DOHH2 (cell line): Measurements from ENCODE around the gene ECEL1.

Source experiments
- H3F3A ChIP-seq: fragments of 200-600 bp; sonication (generic), shearing (Covaris generic); 2 replicates; pipeline ENCODE4 v1.6.0; 2016; ENCODE audit warnings: antibody characterized with exemption, mild to moderate bottlenecking; ENCODE audit not compliant: control insufficient read depth, insufficient read depth
- H3K27ac ChIP-seq: fragments of 200-600 bp; sonication (generic); 2 replicates; pipeline ENCODE4 v1.5.1; 2014; ENCODE audit warnings: low read depth, mild to moderate bottlenecking, low read length, moderate library complexity
- H3K27me3 ChIP-seq: fragments of 200-600 bp; sonication (generic); 2 replicates; pipeline ENCODE4 v1.6.1; 2014; ENCODE audit warnings: mild to moderate bottlenecking, low read length, mixed read lengths; ENCODE audit not compliant: control insufficient read depth
- H3K36me3 ChIP-seq: fragments of 200-600 bp; sonication (generic); 2 replicates; pipeline ENCODE4 v1.6.1; 2014; ENCODE audit warnings: mild to moderate bottlenecking, low read length, moderate library complexity, mixed read lengths; ENCODE audit not compliant: control insufficient read depth
- H3K4me1 ChIP-seq: fragments of 200-600 bp; sonication (generic); 2 replicates; pipeline ENCODE4 v1.6.1; 2014; ENCODE audit warnings: mild to moderate bottlenecking, low read length, mixed read lengths; ENCODE audit not compliant: control insufficient read depth
- H3K4me2 ChIP-seq: fragments of 200-600 bp; sonication (generic); 2 replicates; pipeline ENCODE4 v1.6.0; 2014; ENCODE audit warnings: mild to moderate bottlenecking, low read length, moderate library complexity
- H3K4me3 ChIP-seq: fragments of 200-600 bp; sonication (generic); 2 replicates; pipeline ENCODE4 v1.5.1; 2014; ENCODE audit warnings: mild to moderate bottlenecking, low read length, mixed read lengths
- H3K79me2 ChIP-seq: fragments of 200-600 bp; sonication (generic); 2 replicates; pipeline ENCODE4 v1.6.1; 2014; ENCODE audit warnings: mild to moderate bottlenecking, low read length, mixed read lengths; ENCODE audit not compliant: control insufficient read depth
- H3K9me2 ChIP-seq: fragments of 200-600 bp; sonication (generic); replicated peaks from 2 replicates; pipeline ENCODE4 v1.6.1; 2014; ENCODE audit warnings: mild to moderate bottlenecking, low read length, mixed read lengths; ENCODE audit not compliant: control insufficient read depth
- H3K9me3 ChIP-seq: fragments of 200-600 bp; sonication (generic); 2 replicates; pipeline ENCODE4 v1.6.1; 2014; ENCODE audit warnings: antibody characterized with exemption, low read length, mixed read lengths; ENCODE audit not compliant: control insufficient read depth, insufficient read depth
- H4K20me1 ChIP-seq: fragments of 200-600 bp; sonication (generic); 2 replicates; pipeline ENCODE4 v1.6.0; 2014; ENCODE audit warnings: low read depth, mild to moderate bottlenecking, antibody characterized with exemption, low read length, moderate library complexity; ENCODE audit not compliant: control insufficient read depth, insufficient read depth
- EZH2phosphoT487 ChIP-seq: fragments of 200-600 bp; sonication (generic); IDR thresholded peaks from 2 replicates; pipeline ENCODE4 v1.6.1; 2017; ENCODE audit warnings: borderline replicate concordance, mild to moderate bottlenecking, antibody characterized with exemption, low read length, moderate library complexity, mixed read lengths
- TF ChIP-seq, protein P1 (sequence below): fragments of 200-600 bp; sonication (generic); IDR thresholded peaks from one replicate; pipeline ENCODE4 v1.5.1; 2014; ENCODE audit warnings: antibody characterized with exemption, mild to moderate bottlenecking, low read depth, low read length; ENCODE audit not compliant: poor library complexity, severe bottlenecking

Gene ECEL1

DNA sequence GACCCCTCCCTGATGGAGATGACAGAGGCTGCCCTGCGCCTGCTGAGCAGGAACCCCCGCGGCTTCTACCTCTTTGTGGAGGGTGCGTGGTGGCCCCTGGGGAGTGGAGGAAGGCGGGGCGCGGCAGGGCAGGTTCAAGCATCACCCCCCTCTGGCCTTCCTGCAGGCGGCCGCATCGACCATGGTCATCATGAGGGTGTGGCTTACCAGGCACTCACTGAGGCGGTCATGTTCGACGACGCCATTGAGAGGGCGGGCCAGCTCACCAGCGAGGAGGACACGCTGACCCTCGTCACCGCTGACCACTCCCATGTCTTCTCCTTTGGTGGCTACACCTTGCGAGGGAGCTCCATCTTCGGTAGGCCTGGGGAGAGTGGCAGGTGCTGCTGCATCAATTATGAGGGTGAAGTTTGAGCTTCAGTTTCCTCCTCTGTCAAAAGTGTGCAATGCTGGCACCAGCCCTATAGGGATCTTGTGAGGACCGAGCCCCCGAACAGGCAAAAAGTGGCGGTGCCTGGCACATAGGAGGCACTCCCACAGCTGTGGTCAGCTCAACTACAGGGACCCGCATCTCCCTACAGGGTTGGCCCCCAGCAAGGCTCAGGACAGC, 29.5 kb downstream of the ECEL1 start:
- Histone ChIP-seq H3F3A (peaks cover 6% of the 10 kb centered on the region), H3K79me2 (no peaks in the 10 kb centered on the region)

DNA sequence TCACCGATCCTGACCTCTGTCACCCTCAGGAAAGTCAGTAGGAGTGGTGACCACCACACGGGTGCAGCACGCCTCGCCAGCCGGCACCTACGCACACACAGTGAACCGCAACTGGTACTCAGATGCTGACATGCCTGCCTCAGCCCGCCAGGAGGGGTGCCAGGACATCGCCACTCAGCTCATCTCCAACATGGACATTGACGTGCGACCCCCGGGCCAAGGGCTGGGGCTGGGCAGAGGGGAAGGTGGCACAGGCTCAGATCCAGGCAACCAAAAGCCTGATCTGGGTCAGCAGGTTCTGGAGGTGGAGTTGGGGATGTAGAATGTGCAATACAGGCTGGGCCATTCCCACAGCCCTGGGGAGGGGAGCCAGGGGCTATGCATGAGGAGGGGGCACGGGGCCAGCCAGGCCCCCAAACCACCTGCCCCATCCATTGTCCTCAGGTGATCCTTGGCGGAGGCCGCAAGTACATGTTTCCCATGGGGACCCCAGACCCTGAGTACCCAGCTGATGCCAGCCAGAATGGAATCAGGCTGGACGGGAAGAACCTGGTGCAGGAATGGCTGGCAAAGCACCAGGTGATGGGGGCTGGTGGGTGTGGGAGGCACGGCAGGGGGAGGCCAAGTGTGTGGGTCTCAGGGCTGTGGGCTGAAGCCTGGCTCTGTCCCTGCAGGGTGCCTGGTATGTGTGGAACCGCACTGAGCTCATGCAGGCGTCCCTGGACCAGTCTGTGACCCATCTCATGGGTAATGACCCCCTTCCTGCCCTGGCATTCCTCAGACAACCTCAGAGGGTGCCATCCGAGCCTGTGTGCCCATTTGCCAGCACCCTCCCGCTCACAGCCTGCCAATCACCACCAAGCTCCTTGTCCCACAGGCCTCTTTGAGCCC, 30.3 kb downstream of the ECEL1 start:
- no peaks in the 10 kb centered on the region for H3K27me3 ChIP-seq
- no peak overlapping the region for H3K4me2 ChIP-seq
- H3K4me1 ChIP-seq: peaks cover 15% of the 10 kb centered on the region
- no peak overlapping the region for H3K27ac ChIP-seq
- no peak overlapping the region for H3K4me3 ChIP-seq
- H3K79me2 ChIP-seq: no peaks in the 10 kb centered on the region
- TF ChIP-seq, protein P1, sequence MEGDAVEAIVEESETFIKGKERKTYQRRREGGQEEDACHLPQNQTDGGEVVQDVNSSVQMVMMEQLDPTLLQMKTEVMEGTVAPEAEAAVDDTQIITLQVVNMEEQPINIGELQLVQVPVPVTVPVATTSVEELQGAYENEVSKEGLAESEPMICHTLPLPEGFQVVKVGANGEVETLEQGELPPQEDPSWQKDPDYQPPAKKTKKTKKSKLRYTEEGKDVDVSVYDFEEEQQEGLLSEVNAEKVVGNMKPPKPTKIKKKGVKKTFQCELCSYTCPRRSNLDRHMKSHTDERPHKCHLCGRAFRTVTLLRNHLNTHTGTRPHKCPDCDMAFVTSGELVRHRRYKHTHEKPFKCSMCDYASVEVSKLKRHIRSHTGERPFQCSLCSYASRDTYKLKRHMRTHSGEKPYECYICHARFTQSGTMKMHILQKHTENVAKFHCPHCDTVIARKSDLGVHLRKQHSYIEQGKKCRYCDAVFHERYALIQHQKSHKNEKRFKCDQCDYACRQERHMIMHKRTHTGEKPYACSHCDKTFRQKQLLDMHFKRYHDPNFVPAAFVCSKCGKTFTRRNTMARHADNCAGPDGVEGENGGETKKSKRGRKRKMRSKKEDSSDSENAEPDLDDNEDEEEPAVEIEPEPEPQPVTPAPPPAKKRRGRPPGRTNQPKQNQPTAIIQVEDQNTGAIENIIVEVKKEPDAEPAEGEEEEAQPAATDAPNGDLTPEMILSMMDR: no peak
- TF ChIP-seq EZH2phosphoT487: no peak
- peaks cover 6% of the 10 kb centered on the region for H3F3A ChIP-seq
- no peaks in the 10 kb centered on the region for H3K36me3 ChIP-seq
- no peaks in the 10 kb centered on the region for H3K9me2 ChIP-seq
- no peaks in the 10 kb centered on the region for H3K9me3 ChIP-seq
- H4K20me1 ChIP-seq: no peaks in the 10 kb centered on the region

More for the DNA sequence above, 29.5 kb downstream of the ECEL1 start:
- H3K27ac ChIP-seq: no peak overlapping the region
- H3K4me3 ChIP-seq: no peak overlapping the region
- H3K9me2 ChIP-seq: no peaks in the 10 kb centered on the region
- no peaks in the 10 kb centered on the region for H3K9me3 ChIP-seq
- no peak overlapping the region for H3K4me2 ChIP-seq
- H3K27me3 ChIP-seq: no peaks in the 10 kb centered on the region
- no peaks in the 10 kb centered on the region for H3K36me3 ChIP-seq
- peaks cover 23% of the 10 kb centered on the region for H3K4me1 ChIP-seq
- H4K20me1 ChIP-seq: no peaks in the 10 kb centered on the region
- no peak for TF ChIP-seq EZH2phosphoT487
- TF ChIP-seq, protein P1: no peak

DNA sequence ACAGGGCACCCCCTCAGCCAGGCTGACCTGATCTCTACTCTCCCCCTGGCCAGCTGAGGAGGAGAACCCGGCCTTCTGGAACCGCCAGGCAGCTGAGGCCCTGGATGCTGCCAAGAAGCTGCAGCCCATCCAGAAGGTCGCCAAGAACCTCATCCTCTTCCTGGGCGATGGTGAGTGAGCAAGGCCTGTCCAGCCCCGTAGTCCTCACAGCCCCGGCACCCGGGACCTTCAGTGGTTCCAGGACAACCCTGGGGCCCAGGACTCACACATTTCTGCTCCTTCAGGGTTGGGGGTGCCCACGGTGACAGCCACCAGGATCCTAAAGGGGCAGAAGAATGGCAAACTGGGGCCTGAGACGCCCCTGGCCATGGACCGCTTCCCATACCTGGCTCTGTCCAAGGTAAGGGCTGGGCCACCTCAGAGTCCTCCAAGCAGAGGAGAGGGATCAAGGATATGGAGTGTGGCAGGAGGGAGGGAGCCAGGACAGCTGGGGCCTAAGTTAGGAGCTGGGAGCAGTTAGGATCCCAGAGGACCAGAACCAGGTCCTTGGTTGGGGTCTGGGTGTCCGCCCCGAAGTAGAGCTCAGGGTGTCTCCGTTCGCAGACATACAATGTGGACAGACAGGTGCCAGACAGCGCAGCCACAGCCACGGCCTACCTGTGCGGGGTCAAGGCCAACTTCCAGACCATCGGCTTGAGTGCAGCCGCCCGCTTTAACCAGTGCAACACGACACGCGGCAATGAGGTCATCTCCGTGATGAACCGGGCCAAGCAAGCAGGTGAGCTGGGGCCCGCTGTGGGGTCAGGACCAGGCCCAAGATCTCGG, 31.1 kb downstream of the ECEL1 start:
- no peaks in the 10 kb centered on the region for H3K9me2 ChIP-seq
- H3F3A ChIP-seq: peaks cover 6% of the 10 kb centered on the region
- no peaks in the 10 kb centered on the region for H3K27me3 ChIP-seq
- H4K20me1 ChIP-seq: no peaks in the 10 kb centered on the region
- H3K79me2 ChIP-seq: no peaks in the 10 kb centered on the region
- H3K9me3 ChIP-seq: no peaks in the 10 kb centered on the region
- H3K36me3 ChIP-seq: no peaks in the 10 kb centered on the region
- H3K4me1 ChIP-seq: peaks cover 12% of the 10 kb centered on the region
- no peak overlapping the region for H3K4me3 ChIP-seq
- no peak overlapping the region for H3K27ac ChIP-seq
- no peak overlapping the region for H3K4me2 ChIP-seq
- no peak for TF ChIP-seq EZH2phosphoT487
- TF ChIP-seq, protein P1: no peak
